ENCODE measurements around the gene NHERF2.

NHERF2 gene

GRCh38 chr16:2027024-2028010 is 615 bp downstream of the NHERF2 start:
- TF ChIP-seq CTCF (conservative IDR thresholded peaks at IDR 0.05) = no peak
- peak overlapping the region; percentile 79 for H3K27ac ChIP-seq

DNA sequence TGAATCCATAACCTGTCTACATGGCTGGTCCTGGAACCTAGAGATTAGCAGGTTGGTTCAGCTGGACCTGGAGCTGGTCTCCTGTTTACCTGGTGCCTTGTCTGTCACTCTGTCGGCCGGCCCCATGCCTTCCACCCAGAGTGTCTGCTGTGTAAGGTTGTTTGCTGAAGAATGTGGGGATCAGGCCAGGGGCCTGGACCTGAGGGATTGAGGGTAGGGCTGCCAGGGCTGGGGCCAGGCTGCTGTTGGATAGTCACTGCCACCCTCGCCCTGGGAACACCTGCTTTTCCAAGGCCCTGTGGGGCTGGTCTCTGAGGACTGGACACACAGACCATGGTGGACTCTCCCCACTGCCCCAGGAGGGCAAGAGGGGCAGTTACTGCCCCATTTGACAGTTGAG is 1.4 kb downstream of the NHERF2 start:
- TF ChIP-seq CTCF (conservative IDR thresholded peaks at IDR 0.05) = no peak
- H3K27ac ChIP-seq = peak overlapping the region; percentile 79

DNA sequence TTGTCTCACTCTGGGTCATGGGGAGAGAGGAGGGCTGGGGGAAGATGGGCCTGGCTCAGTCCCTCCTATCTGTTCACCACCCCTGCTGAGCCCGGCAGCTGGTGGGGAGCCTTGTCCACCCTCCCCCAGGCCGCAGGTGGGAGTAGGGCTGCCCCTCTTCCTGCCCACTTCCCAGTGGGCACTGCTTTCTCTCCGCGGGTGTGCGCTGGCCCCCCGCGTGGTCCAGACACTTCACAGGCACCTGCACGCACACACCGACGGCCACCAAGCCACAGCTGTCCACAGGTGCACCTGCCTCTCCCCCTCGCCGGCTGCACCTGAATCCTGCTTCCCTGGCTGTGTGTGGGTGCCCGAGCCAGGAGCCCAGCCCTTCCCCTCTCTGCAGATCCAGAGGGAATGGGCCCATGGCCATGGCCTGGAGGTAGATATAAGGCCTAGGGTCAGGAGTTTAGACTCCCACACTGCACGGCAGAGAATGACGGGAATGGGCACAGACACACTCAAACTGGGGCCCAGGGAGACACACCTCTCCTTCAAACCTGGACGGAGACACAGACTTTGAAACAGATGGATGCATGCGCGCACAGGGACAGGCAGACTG is 2.0 kb downstream of the NHERF2 start:
- H3K27ac ChIP-seq = no peak overlapping the region; the same call in 1 of the 2 replicates
- no peak for TF ChIP-seq CTCF (conservative IDR thresholded peaks at IDR 0.05)

GRCh38 chr16:2029350-2029749 is 2.6 kb downstream of the NHERF2 start:
- TF ChIP-seq CTCF (conservative IDR thresholded peaks at IDR 0.05) = no peak
- no peak overlapping the region for H3K27ac ChIP-seq

- no peak for TF ChIP-seq CTCF (conservative IDR thresholded peaks at IDR 0.05)
- H3K27ac ChIP-seq = no peak overlapping the region
Observed at GRCh38 chr16:2030036-2030435, 3.3 kb downstream of the NHERF2 start.

DNA sequence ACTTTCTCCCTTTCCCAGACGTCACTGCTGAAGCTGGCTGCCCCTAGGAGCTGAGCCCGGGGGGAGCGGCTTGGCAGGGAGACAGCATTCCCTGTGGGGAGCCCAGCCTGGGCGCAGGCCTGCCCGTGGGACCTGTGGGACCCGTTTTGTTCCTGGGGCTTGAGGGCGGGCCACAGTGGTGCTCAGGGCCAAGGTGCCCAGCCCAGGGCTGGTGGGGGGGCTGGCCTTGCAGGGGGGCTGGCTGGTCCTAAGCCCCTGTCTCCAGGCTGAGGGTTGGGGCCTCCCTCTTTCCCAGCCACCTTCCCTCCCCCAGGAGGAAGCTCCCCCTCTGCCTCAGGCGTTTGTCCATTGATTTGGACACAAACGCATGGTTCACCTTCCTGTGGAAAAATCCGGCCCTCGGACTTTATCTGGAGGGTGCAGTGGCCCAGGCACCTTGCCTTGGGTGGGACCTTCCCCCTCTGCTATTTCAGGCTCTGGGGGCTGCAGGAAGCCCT is 4.4 kb downstream of the NHERF2 start:
- TF ChIP-seq CTCF (conservative IDR thresholded peaks at IDR 0.05) = no peak
- no peak overlapping the region for H3K27ac ChIP-seq

GRCh38 chr16:2032285-2033056 is 5.8 kb downstream of the NHERF2 start:
- TF ChIP-seq CTCF (conservative IDR thresholded peaks at IDR 0.05) = no peak
- H3K27ac ChIP-seq = no peak overlapping the region

All from VCaP (cell line).